ENCODE measurements around the gene SULT6B1. TPM values are rescaled to one million over a fixed set of nuclear protein-coding genes. Genes with fewer than 3 reads are reported as not detected.

The SULT6B1 gene
- not detected in 2 replicates for polyA plus RNA-seq

DNA sequence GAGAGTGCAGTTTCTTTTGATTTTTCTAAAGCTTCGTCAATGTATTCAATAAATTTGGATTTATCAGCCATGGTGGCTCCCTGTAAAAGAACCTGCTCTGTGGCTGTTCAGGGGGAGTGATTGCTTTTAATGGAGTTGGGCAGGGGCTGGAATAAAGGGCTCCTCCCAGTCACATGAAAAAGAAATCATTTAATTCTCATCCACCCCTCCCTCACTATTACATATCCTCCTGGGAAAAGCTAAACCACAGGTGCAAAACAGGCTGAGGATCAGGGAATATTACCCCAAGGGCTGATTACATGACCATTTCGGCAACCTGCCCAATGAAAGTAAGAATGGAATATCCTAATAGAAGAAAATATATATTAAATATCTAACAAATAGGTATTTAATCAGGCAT lies at the start of gene SULT6B1:
SULT6B1 (minus strand) TSS at position 101 of the 400 bp plus-strand sequence; CDS start at position 71, 30 bp downstream.

GRCh38 chr2:37231241-37232130 lies 43.0 kb upstream of the SULT6B1 start, which contains the start of the genes CEBPZ and NDUFAF7:
Gene CEBPZ, minus strand, starts transcription at chr2:37231596. Its CDS starts 29 bp downstream, at chr2:37231567.
Gene NDUFAF7, plus strand, starts transcription at chr2:37231658. Its CDS starts 48 bp downstream, at chr2:37231706.

DNA sequence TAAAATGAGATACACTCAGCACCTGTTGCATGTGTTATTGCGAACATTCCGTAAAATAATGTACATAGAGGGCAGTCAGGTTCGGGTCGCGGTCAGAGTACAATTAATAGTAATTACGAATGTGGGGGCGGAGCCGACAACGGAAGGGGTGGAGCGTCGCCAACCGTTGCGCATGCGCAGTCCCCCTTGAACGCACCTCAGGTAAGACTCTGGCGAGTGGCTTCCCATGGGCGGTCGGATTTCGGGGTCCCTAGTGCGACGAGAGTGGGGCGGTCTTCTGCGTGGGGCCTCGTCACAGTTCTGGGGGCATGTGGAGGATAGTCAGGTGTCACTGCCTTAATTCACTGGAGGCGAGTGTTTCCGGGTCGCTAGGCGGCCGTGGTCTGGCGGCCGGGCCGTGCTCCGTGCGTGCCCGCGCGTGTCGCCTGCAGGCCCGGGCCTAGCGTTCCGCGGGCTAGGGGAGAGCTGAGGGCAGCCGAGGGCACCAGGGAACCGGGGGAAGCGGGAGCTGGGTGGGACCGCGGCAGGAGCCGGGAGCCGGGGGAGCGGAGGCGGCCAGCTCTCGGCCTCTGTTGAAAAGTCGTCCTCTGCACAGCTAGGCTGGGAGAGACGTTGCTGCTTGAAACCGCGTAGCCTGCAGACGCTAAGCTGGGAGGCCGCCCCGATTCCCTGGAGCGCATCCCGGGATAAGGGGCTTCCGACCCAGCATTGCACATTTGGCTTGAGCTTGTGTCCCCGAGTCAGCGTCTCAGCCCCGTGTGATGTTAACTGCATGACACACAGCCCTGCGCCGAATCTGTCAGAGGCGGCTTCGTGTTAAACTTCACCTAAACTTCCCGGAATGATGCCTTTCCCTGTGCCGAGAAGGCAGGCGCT lies 8.1 kb upstream of the SULT6B1 start, which contains the start of gene CEBPZOS:
CEBPZOS (plus strand) TSS at position 177 of the 876 bp plus-strand sequence. CDS start 3,209 bp downstream, outside the sequence.

GRCh38 chr2:37156857-37157714 lies 31.4 kb downstream of the SULT6B1 start, which contains the start of gene EIF2AK2:
Gene EIF2AK2, minus strand, starts transcription at chr2:37156980. Its CDS starts 9,174 bp downstream, at chr2:37147806.

Other genes with a start within 250 kb of the SULT6B1 start
- gene STRN, start 222.1 kb downstream of the SULT6B1 start, polyA plus RNA-seq, result 5.3 and 7.6 TPM in 2 replicates
- 14.1 and 14.4 TPM in 2 replicates for gene HEATR5B, start 104.3 kb downstream of the SULT6B1 start, polyA plus RNA-seq
- gene GPATCH11, start 104.2 kb downstream of the SULT6B1 start, polyA plus RNA-seq, result 17.0 and 24.1 TPM in 2 replicates
- 18.6 and 24.0 TPM in 2 replicates for gene EIF2AK2, start 31.7 kb downstream of the SULT6B1 start, polyA plus RNA-seq
- 85.5 and 92.2 TPM in 2 replicates for gene CEBPZOS, start 7.8 kb upstream of the SULT6B1 start, polyA plus RNA-seq
- gene CEBPZ, start 42.9 kb upstream of the SULT6B1 start, polyA plus RNA-seq, result 35.3 and 43.1 TPM in 2 replicates
- gene NDUFAF7, start 43.0 kb upstream of the SULT6B1 start, polyA plus RNA-seq, result 14.7 and 22.3 TPM in 2 replicates
- gene PRKD3, start 136.2 kb upstream of the SULT6B1 start, polyA plus RNA-seq, result 5.2 and 6.2 TPM in 2 replicates
- 4.8 TPM in 1 of 2 replicates, not detected in the other for gene QPCT, start 156.0 kb upstream of the SULT6B1 start, polyA plus RNA-seq

All from Purkinje cell (primary cell).